ENCODE measurements around the gene SNRPE. TPM values are rescaled to one million over a fixed set of nuclear protein-coding genes. Genes with fewer than 3 reads are reported as not detected.
"Not testable (repeated sequence)": the region's sequence is repeated elsewhere in the genome, so short reads cannot be mapped to it uniquely, and the experiment has no call there.

SNRPE gene
- total RNA-seq, 4 donors from 2014 or later: 19.8 to 66.6 (median 24.6) TPM

- Histone ChIP-seq H3K36me3 (peaks cover 0 to 80% (median 2%) of the 10 kb centered on the region in 3 donors), H3K4me1 (no peaks in the 10 kb centered on the region), H3K27ac (no peak overlapping the region), H3K4me3 (no peak overlapping the region), H3K27me3 (no peaks in the 10 kb centered on the region), H3K9me3 (no peaks in the 10 kb centered on the region)
- no peak for DNase-seq
- TF ChIP-seq CTCF (IDR thresholded peaks at IDR 0.05) (no peak), POLR2A (IDR thresholded peaks at IDR 0.05) (no peak)
Measured at GRCh38 chr1:203842559-203842876, 18.9 kb upstream of the SNRPE start.

- Histone ChIP-seq H3K4me3 (no peak overlapping the region), H3K27ac (no peak overlapping the region), H3K9me3 (no peaks in the 10 kb centered on the region), H3K4me1 (no peaks in the 10 kb centered on the region), H3K27me3 (no peaks in the 10 kb centered on the region), H3K36me3 (peaks cover 0 to 80% (median 0%) of the 10 kb centered on the region in 3 donors)
- no peak for TF ChIP-seq POLR2A (IDR thresholded peaks at IDR 0.05)
- no peak for TF ChIP-seq CTCF (IDR thresholded peaks at IDR 0.05)
- DNase-seq: no peak
Measured at GRCh38 chr1:203843435-203843834, 18.0 kb upstream of the SNRPE start.

GRCh38 chr1:203853112-203853511, 8.3 kb upstream of the SNRPE start:
- not testable (repeated sequence) for H3K27ac ChIP-seq, H3K9me3 ChIP-seq, H3K4me1 ChIP-seq, H3K4me3 ChIP-seq, DNase-seq, H3K27me3 ChIP-seq
- H3K36me3 ChIP-seq: peaks cover 0 to 62% (median 0%) of the 10 kb centered on the region in 3 donors

GRCh38 chr1:203858055-203858454, 3.3 kb upstream of the SNRPE start:
- TF ChIP-seq CTCF (IDR thresholded peaks at IDR 0.05) (no peak), POLR2A (IDR thresholded peaks at IDR 0.05) (no peak)
- no peak for DNase-seq
- H3K27me3 ChIP-seq: no peaks in the 10 kb centered on the region
- peaks cover 0 to 9% (median 4%) of the 10 kb centered on the region in 4 donors for H3K4me1 ChIP-seq
- no peaks in the 10 kb centered on the region for H3K9me3 ChIP-seq
- H3K4me3 ChIP-seq: no peak overlapping the region
- H3K27ac ChIP-seq: no peak overlapping the region
- H3K36me3 ChIP-seq: peaks cover 0 to 20% (median 0%) of the 10 kb centered on the region in 3 donors

- TF ChIP-seq POLR2A (IDR thresholded peaks at IDR 0.05) (no peak), CTCF (IDR thresholded peaks at IDR 0.05) (no peak)
- H3K4me1 ChIP-seq: peaks cover 0 to 9% (median 4%) of the 10 kb centered on the region in 4 donors
- H3K9me3 ChIP-seq: no peaks in the 10 kb centered on the region
- H3K27ac ChIP-seq: no peak overlapping the region
- H3K27me3 ChIP-seq: no peaks in the 10 kb centered on the region
- no peak for DNase-seq
- peaks cover 0 to 20% (median 0%) of the 10 kb centered on the region in 3 donors for H3K36me3 ChIP-seq
- no peak overlapping the region for H3K4me3 ChIP-seq
Measured at GRCh38 chr1:203858975-203859374, 2.4 kb upstream of the SNRPE start.

GRCh38 chr1:203860396-203861025, 888 bp upstream of the SNRPE start:
- no peaks in the 10 kb centered on the region for H3K27me3 ChIP-seq
- DNase-seq: peak in 2 of 3 donors; percentile 53 to 73
- no peaks in the 10 kb centered on the region for H3K9me3 ChIP-seq
- peak; percentile 65 to 67 for TF ChIP-seq POLR2A (IDR thresholded peaks at IDR 0.05)
- no peak for TF ChIP-seq CTCF (IDR thresholded peaks at IDR 0.05)
- peaks cover 0 to 23% (median 0%) of the 10 kb centered on the region in 3 donors for H3K36me3 ChIP-seq
- peaks cover 0 to 9% (median 4%) of the 10 kb centered on the region in 4 donors for H3K4me1 ChIP-seq
- peak overlapping the region in 3 of 4 donors; percentile 61 to 83 (median 81) for H3K27ac ChIP-seq
- H3K4me3 ChIP-seq: peak overlapping the region; percentile 30 to 88 (median 80)
